ENCODE measurements around the gene CACNA1B. TPM values are rescaled to one million over a fixed set of nuclear protein-coding genes. Genes with fewer than 3 reads are reported as not detected.

Gene CACNA1B
- total and polyA plus RNA-seq, 8 donors, result 0.15 to 0.34 (median 0.29) TPM; not detected in 1

- DNase-seq (peak in 1 of 4 donors; percentile 54), ATAC-seq (no peak)
- intact Hi-C loops (cut with DNase I), result no loop called here
- no peak for TF ChIP-seq CTCF (IDR thresholded peaks at IDR 0.05)
- peaks cover 0 to 68% of the 10 kb centered on the region in 2 donors for H3K36me3 ChIP-seq
- H3K4me3 ChIP-seq, result no peak overlapping the region
- no peak overlapping the region for H3K27ac ChIP-seq
- no peaks in the 10 kb centered on the region for H3K27me3 ChIP-seq
- H3K9me3 ChIP-seq, result peaks cover 0 to 4% of the 10 kb centered on the region in 2 donors
- no peaks in the 10 kb centered on the region for H3K4me1 ChIP-seq
Measured at GRCh38 chr9:137836831-137837241, 40.7 kb upstream of the CACNA1B start.

GRCh38 chr9:137837345-137838278 lies 40.0 kb upstream of the CACNA1B start:
- no peak overlapping the region for H3K27ac ChIP-seq
- DNase-seq (peak in 1 of 4 donors; percentile 70), ATAC-seq (no peak)
- no peak overlapping the region for H3K4me3 ChIP-seq
- H3K4me1 ChIP-seq, result no peaks in the 10 kb centered on the region
- H3K27me3 ChIP-seq, result no peaks in the 10 kb centered on the region
- H3K9me3 ChIP-seq, result peaks cover 0 to 4% of the 10 kb centered on the region in 2 donors
- intact Hi-C loops (cut with DNase I), result no loop called here
- no peak for TF ChIP-seq CTCF (IDR thresholded peaks at IDR 0.05)
- peaks cover 0 to 60% of the 10 kb centered on the region in 2 donors for H3K36me3 ChIP-seq

DNA sequence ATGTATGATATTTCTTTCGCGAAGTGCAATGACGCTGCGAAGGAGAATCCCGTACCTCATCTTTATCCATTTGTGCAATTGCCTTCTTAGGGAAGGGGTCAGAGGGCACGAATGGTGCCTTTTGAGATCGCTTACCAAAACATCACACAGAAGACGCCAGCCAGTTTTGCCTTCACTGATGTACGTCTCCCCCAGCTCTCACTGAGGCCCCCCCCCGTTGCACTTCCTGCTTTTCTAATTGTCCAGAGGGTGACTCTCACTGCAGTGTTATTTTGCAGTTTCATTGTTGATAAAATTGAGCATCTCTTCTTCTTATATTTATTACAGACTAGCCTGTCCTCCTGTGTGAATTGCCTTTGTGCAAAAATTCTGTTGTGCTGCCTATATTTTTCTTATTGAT lies 39.0 kb upstream of the CACNA1B start:
- peaks cover 0 to 4% of the 10 kb centered on the region in 2 donors for H3K9me3 ChIP-seq
- no peaks in the 10 kb centered on the region for H3K27me3 ChIP-seq
- intact Hi-C loops (cut with DNase I), result no loop called here
- peaks cover 0 to 50% of the 10 kb centered on the region in 2 donors for H3K36me3 ChIP-seq
- ATAC-seq, result no peak
- no peak for TF ChIP-seq CTCF (IDR thresholded peaks at IDR 0.05)
- H3K4me3 ChIP-seq, result no peak overlapping the region
- H3K27ac ChIP-seq, result no peak overlapping the region
- H3K4me1 ChIP-seq, result no peaks in the 10 kb centered on the region
- DNase-seq, result no peak

DNA sequence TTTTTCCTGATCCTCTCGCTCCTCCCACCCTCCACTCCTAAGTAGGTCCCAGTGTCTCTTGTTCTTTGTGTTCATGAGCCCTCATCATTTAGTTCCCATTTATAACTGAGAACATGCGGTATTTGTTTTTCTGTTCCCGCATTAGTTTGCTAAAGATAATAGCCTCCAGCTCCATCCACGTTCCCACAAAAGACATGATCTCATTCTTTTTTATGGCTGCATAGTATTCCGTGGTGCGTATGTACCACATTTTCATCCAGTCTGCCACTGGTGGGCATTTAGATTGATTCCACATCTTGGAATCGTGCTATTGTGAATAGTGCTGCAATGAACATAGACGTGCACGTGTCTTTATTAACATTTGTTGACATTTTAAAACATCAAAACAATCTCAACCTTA lies 34.2 kb upstream of the CACNA1B start:
- no peak for TF ChIP-seq CTCF (IDR thresholded peaks at IDR 0.05)
- Histone ChIP-seq H3K4me1 (no peaks in the 10 kb centered on the region), H3K9me3 (peaks cover 0 to 4% of the 10 kb centered on the region in 2 donors), H3K36me3 (peaks cover 0 to 3% of the 10 kb centered on the region in 2 donors), H3K27me3 (no peaks in the 10 kb centered on the region), H3K4me3 (no peak overlapping the region), H3K27ac (no peak overlapping the region)
- intact Hi-C loops (cut with DNase I), result no loop called here
- DNase-seq, result no peak
- no peak for ATAC-seq

GRCh38 chr9:137851516-137852267 lies 25.9 kb upstream of the CACNA1B start:
- ATAC-seq (no peak), DNase-seq (no peak)
- no peak overlapping the region for H3K27ac ChIP-seq
- peaks cover 0 to 41% of the 10 kb centered on the region in 2 donors for H3K9me3 ChIP-seq
- no peak overlapping the region for H3K4me3 ChIP-seq
- H3K4me1 ChIP-seq, result no peaks in the 10 kb centered on the region
- intact Hi-C loops (cut with DNase I), result no loop called here
- H3K27me3 ChIP-seq, result no peaks in the 10 kb centered on the region
- TF ChIP-seq CTCF (IDR thresholded peaks at IDR 0.05), result no peak
- no peaks in the 10 kb centered on the region for H3K36me3 ChIP-seq

All from left lung (tissue), 10 donors.